Mucosa of stomach (tissue), 1 donor: ENCODE data around the gene YTHDC2.

Source experiments
- H3K27me3 ChIP-seq: one replicate; pipeline ENCODE4 v1.7.0; 2013; ENCODE audit warnings: mild to moderate bottlenecking, low read length; ENCODE audit not compliant: control insufficient read depth, insufficient read depth
- H3K36me3 ChIP-seq: one replicate; pipeline ENCODE4 v1.7.0; 2013; ENCODE audit warnings: low read length; ENCODE audit not compliant: control insufficient read depth, insufficient read depth
- H3K4me1 ChIP-seq: one replicate; pipeline ENCODE4 v1.7.0; 2013; ENCODE audit warnings: mild to moderate bottlenecking, low read length; ENCODE audit not compliant: control insufficient read depth, insufficient read depth
- H3K4me3 ChIP-seq: one replicate; pipeline ENCODE4 v1.7.0; 2013; ENCODE audit warnings: low read length
- H3K9ac ChIP-seq: one replicate; pipeline ENCODE4 v1.7.0; 2013; ENCODE audit warnings: mild to moderate bottlenecking, low read length, moderate library complexity
- H3K9me3 ChIP-seq: one replicate; pipeline ENCODE4 v1.7.0; 2013; ENCODE audit warnings: mild to moderate bottlenecking, low read length, moderate library complexity; ENCODE audit not compliant: control insufficient read depth
- donor health status: Pancreatic carcinoma.

Gene YTHDC2

GRCh38 chr5:113495422-113495841 is 18.1 kb upstream of the YTHDC2 start:
- H3K27me3 ChIP-seq = no peaks in the 10 kb centered on the region
- H3K9me3 ChIP-seq = no peaks in the 10 kb centered on the region
- H3K9ac ChIP-seq = no peak overlapping the region
- H3K4me1 ChIP-seq = no peaks in the 10 kb centered on the region
- no peaks in the 10 kb centered on the region for H3K36me3 ChIP-seq
- no peak overlapping the region for H3K4me3 ChIP-seq

DNA sequence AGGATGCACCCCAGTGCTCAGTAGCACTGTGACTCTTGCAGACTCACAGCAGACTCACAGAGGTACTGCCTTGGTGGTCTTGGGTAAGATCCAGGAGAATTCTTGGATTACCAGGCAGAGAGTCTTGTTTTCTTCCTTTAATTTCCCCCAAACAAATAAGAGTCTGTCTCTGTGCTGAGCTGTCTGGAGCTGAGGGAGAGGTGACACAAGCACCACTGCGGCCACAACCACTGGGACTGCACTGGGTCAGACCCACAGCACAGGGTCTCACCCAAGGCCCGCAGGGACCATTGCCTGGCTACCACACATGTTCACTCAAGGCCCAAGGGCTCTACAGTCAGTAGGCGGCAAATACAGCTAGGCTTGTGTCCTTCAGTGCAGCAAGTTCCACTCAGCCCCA is 11.4 kb upstream of the YTHDC2 start:
- no peak overlapping the region for H3K9ac ChIP-seq
- H3K9me3 ChIP-seq = no peaks in the 10 kb centered on the region
- H3K4me1 ChIP-seq = no peaks in the 10 kb centered on the region
- H3K36me3 ChIP-seq = no peaks in the 10 kb centered on the region
- H3K4me3 ChIP-seq = no peak overlapping the region
- no peaks in the 10 kb centered on the region for H3K27me3 ChIP-seq

- no peaks in the 10 kb centered on the region for H3K36me3 ChIP-seq
- H3K4me3 ChIP-seq = no peak overlapping the region
- no peaks in the 10 kb centered on the region for H3K4me1 ChIP-seq
- H3K27me3 ChIP-seq = no peaks in the 10 kb centered on the region
- no peaks in the 10 kb centered on the region for H3K9me3 ChIP-seq
- H3K9ac ChIP-seq = no peak overlapping the region
Observed at GRCh38 chr5:113503146-113503545, 10.3 kb upstream of the YTHDC2 start.

DNA sequence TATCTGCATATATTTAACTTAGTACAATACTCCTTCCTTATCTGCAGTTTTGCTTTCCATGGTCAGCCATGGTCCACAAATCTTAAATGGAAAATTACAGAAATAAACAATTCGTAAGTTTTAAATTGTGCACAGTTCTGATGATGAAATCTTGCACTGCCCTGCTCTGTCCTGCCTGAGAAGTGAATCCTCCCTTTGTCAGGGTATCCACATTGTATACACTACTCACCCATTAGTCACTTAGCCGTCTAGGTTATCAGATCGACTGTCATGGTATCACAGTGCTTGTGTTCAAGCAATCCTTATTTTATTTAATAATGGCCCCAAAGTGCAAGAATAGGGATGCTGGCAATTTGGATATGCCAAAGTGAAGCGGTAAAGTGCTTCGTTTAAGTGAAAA is 8.3 kb upstream of the YTHDC2 start:
- no peaks in the 10 kb centered on the region for H3K4me1 ChIP-seq
- no peaks in the 10 kb centered on the region for H3K36me3 ChIP-seq
- H3K4me3 ChIP-seq = no peak overlapping the region
- no peaks in the 10 kb centered on the region for H3K9me3 ChIP-seq
- H3K9ac ChIP-seq = no peak overlapping the region
- H3K27me3 ChIP-seq = no peaks in the 10 kb centered on the region

DNA sequence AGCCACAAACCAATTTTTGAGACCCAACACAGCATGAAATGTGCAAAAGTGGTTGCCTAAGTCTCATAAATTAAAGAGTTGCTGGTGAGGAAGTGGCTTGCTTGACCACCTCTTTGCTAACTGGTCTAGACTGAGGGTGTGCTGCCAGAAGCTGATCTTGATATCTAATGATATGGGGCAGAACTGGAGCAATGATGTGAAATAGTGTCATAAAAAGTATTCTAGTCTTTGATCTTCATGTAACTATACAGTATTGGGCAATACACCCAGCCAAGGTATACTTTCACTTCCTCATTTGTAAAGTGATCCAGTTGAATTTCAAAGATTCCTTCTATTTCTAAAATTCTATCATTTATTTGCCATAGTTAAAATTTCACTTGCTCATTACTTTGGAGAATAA is 5.9 kb upstream of the YTHDC2 start:
- Histone ChIP-seq H3K27me3 (no peaks in the 10 kb centered on the region), H3K4me3 (no peak overlapping the region), H3K9ac (no peak overlapping the region), H3K36me3 (no peaks in the 10 kb centered on the region), H3K9me3 (no peaks in the 10 kb centered on the region), H3K4me1 (no peaks in the 10 kb centered on the region)

DNA sequence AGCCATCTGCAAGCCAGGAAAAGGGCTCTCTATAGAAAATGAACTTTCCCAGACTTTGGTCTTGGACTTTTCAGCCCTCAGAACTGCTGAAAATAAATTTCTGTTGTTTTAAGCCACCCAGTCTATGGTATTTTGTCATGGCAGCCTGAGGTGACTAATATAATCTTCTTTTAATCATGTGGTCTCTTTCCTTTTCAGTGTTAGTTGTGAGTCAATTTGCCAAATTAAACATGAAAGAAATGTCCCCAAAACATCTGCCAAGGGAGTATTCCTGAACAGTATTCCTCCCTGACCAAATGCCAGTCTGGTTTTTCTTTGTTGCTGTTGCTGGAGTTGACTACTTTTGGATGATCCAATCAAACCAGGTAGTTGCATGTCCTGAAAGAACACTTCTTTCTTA is 4.7 kb upstream of the YTHDC2 start:
- H3K36me3 ChIP-seq = no peaks in the 10 kb centered on the region
- H3K9me3 ChIP-seq = no peaks in the 10 kb centered on the region
- peaks cover 5% of the 10 kb centered on the region for H3K4me1 ChIP-seq
- no peaks in the 10 kb centered on the region for H3K27me3 ChIP-seq
- no peak overlapping the region for H3K4me3 ChIP-seq
- H3K9ac ChIP-seq = no peak overlapping the region

- Histone ChIP-seq H3K9me3 (no peaks in the 10 kb centered on the region), H3K27me3 (no peaks in the 10 kb centered on the region), H3K4me3 (no peak overlapping the region), H3K4me1 (peaks cover 10% of the 10 kb centered on the region), H3K9ac (no peak overlapping the region), H3K36me3 (no peaks in the 10 kb centered on the region)
Observed at GRCh38 chr5:113510836-113511451, 2.5 kb upstream of the YTHDC2 start.

DNA sequence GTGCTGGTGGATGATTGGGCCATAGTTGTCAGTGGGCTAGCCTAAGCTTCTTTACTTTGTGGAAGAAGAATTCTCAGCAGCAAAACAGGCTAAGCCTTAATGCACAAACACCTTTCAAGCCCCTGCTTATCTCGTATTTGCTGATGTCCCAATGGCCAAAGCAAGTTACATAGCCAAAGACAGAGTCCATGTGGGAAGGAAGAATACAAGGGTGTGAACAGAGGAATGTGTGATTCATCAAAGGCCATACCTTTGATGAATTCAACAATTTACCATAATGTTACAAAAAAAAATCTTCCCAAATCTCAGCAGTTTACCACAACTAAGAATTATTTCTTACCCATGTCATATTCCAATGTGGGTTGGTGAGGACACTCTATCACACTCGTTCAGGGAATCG is 1.2 kb upstream of the YTHDC2 start:
- Histone ChIP-seq H3K27me3 (no peaks in the 10 kb centered on the region), H3K9ac (no peak overlapping the region), H3K36me3 (no peaks in the 10 kb centered on the region), H3K9me3 (no peaks in the 10 kb centered on the region), H3K4me3 (no peak overlapping the region), H3K4me1 (peaks cover 10% of the 10 kb centered on the region)

DNA sequence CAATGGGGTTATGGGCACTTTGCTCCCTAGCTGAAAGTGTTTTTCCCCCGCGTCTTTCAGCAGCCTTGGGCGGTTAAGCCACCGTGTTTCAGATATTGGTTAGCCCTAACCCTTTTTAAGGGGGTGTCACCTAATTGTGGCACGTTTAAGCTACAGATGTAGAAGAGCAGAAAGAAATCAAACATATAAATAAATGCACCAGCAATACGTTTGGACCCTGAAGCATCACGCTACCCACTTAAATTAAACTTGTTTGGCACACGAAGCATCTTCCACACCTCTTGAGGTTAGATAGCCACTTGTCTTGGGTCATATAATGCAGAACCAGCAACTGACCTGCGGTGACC is 768 bp downstream of the YTHDC2 start:
- Histone ChIP-seq H3K9me3 (no peaks in the 10 kb centered on the region), H3K4me3 (peak overlapping the region; percentile 64), H3K9ac (peak overlapping the region; percentile 91), H3K4me1 (peaks cover 10% of the 10 kb centered on the region), H3K27me3 (no peaks in the 10 kb centered on the region), H3K36me3 (no peaks in the 10 kb centered on the region)

GRCh38 chr5:113518884-113519283 is 5.4 kb downstream of the YTHDC2 start:
- Histone ChIP-seq H3K9me3 (no peaks in the 10 kb centered on the region), H3K4me3 (no peak overlapping the region), H3K9ac (no peak overlapping the region), H3K27me3 (no peaks in the 10 kb centered on the region), H3K36me3 (no peaks in the 10 kb centered on the region), H3K4me1 (peaks cover 4% of the 10 kb centered on the region)

DNA sequence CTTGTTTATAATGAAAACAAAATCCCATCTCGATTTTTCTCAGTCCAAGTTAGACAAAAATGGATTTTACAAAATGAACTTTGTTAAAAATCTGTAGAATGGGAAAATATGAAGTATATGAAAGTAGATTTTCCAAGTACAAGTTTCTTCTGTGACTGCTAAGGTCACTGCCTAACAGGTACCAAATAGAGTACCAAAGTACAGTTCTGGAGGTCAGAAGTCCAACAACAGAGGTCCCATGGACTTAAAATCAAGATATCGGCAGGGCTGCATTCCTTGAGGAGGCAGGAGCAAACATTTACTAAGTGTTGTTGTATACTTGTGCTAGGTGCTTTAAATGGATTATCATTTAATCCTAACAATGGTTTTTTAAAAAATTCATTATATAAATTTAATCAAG is 5.9 kb downstream of the YTHDC2 start:
- H3K9ac ChIP-seq = no peak overlapping the region
- no peaks in the 10 kb centered on the region for H3K36me3 ChIP-seq
- no peak overlapping the region for H3K4me3 ChIP-seq
- H3K27me3 ChIP-seq = no peaks in the 10 kb centered on the region
- H3K9me3 ChIP-seq = no peaks in the 10 kb centered on the region
- H3K4me1 ChIP-seq = peaks cover 3% of the 10 kb centered on the region

- H3K4me1 ChIP-seq = no peaks in the 10 kb centered on the region
- H3K9ac ChIP-seq = no peak overlapping the region
- no peaks in the 10 kb centered on the region for H3K27me3 ChIP-seq
- H3K4me3 ChIP-seq = no peak overlapping the region
- no peaks in the 10 kb centered on the region for H3K9me3 ChIP-seq
- no peaks in the 10 kb centered on the region for H3K36me3 ChIP-seq
Observed at GRCh38 chr5:113520429-113520828, 6.9 kb downstream of the YTHDC2 start.

DNA sequence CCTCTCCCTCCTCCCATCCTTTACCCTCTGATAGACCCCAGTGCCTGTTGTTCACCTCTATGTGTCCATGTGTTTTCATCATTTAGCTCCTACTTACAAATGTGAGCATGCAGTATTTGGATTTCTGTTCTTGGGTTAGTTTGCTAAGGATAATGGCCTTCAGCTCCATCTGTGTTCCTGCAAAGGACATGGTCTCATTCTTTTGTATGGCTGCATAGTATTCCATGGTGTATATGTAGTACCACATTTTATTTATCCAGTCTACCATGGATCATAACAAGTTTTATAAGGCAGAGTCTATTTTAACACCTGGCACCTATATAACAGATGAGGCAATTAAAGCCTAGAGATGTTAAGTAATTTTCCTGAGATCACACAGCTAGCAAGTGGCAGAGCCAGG is 7.4 kb downstream of the YTHDC2 start:
- no peaks in the 10 kb centered on the region for H3K4me1 ChIP-seq
- no peak overlapping the region for H3K9ac ChIP-seq

More for the DNA sequence above, 7.4 kb downstream of the YTHDC2 start:
- H3K4me3 ChIP-seq = no peak overlapping the region
- H3K9me3 ChIP-seq = no peaks in the 10 kb centered on the region
- no peaks in the 10 kb centered on the region for H3K36me3 ChIP-seq
- H3K27me3 ChIP-seq = no peaks in the 10 kb centered on the region
